H1 (cell line): ENCODE measurements around the gene PRPF6. TPM values are rescaled to one million over a fixed set of nuclear protein-coding genes. Genes with fewer than 3 reads are reported as not detected.

Experiments used
- ATF3 ChIP-seq: IDR thresholded peaks from 2 replicates; pipeline ENCODE4 v1.6.1; 2011; ENCODE audit warnings: low read depth, mild to moderate bottlenecking, low read length; ENCODE audit not compliant: insufficient read depth
- BACH1 ChIP-seq: IDR thresholded peaks from 2 replicates; pipeline ENCODE4 v1.6.1; 2012; ENCODE audit warnings: low read length, improper control_type of control experiment
- BRCA1 ChIP-seq: IDR thresholded peaks from 2 replicates; pipeline ENCODE4 v1.6.1; 2012; ENCODE audit warnings: low read depth, low read length, improper control_type of control experiment
- CBX5 ChIP-seq: fragments of 300-800, 300-1000 bp; sonication (generic); IDR thresholded peaks from 2 replicates; pipeline ENCODE4 v1.7.1; 2016; ENCODE audit warnings: antibody characterized with exemption, low read length, low read depth
- CEBPB ChIP-seq: IDR thresholded peaks from 2 replicates; pipeline ENCODE4 v1.6.1; 2012; ENCODE audit warnings: low read depth, low read length
- CREB1 ChIP-seq: IDR thresholded peaks from 2 replicates; pipeline ENCODE4 v1.6.1; 2012; ENCODE audit warnings: inconsistent platforms
- CTCF ChIP-seq, 3 experiments: IDR thresholded peaks; 1 replicate in 2 of 3; 2 replicates in 1 of 3; pipeline versions ENCODE4 v1.5.1 to v1.6.1; 2011; ENCODE audit warnings: low read length in 3 of 3, mild to moderate bottlenecking in 3 of 3, inconsistent platforms in 2 of 3, low read depth in 1 of 3, moderate library complexity in 1 of 3; ENCODE audit not compliant: insufficient read depth in 1 of 3; ENCODE audit errors: control extremely low read depth in 1 of 3
- FOSL1 ChIP-seq: IDR thresholded peaks from 2 replicates; pipeline ENCODE4 v1.6.1; 2011; ENCODE audit warnings: mild to moderate bottlenecking, low read depth, low read length, moderate library complexity; ENCODE audit not compliant: insufficient read depth
- JUN ChIP-seq: IDR thresholded peaks from 2 replicates; pipeline ENCODE4 v1.6.1; 2011; ENCODE audit warnings: low read depth, mild to moderate bottlenecking, improper control_type of control experiment, low read length
- KDM5A ChIP-seq: fragments of 200-600 bp; IDR thresholded peaks from 2 replicates; pipeline ENCODE4 v1.7.1; 2012; ENCODE audit warnings: mild to moderate bottlenecking, low read length, inconsistent platforms, mixed read lengths
- NRF1 ChIP-seq: IDR thresholded peaks from 2 replicates; pipeline ENCODE4 v1.6.1; 2011; ENCODE audit warnings: mild to moderate bottlenecking, low read depth, low read length, improper control_type of control experiment
- PHF8 ChIP-seq: fragments of 200-600 bp; sonication (generic); conservative IDR thresholded peaks from 2 replicates; pipeline ENCODE4 v1.7.1; 2012; ENCODE audit warnings: low read depth, mild to moderate bottlenecking, inconsistent platforms, low read length, moderate library complexity
- POU5F1 ChIP-seq: IDR thresholded peaks from 2 replicates; pipeline ENCODE4 v1.6.1; 2011; ENCODE audit warnings: low read depth, mild to moderate bottlenecking, low read length, moderate library complexity
- RBBP5 ChIP-seq: IDR thresholded peaks from 2 replicates; pipeline ENCODE4 v1.7.1; 2012; ENCODE audit warnings: low read depth, mild to moderate bottlenecking, inconsistent platforms, low read length, moderate library complexity, borderline replicate concordance
- RNF2 ChIP-seq: fragments of 200-900, 300-1000 bp; sonication (generic); IDR thresholded peaks from 2 replicates; pipeline ENCODE4 v1.7.1; 2016; ENCODE audit warnings: borderline replicate concordance, low read depth, mild to moderate bottlenecking, antibody characterized with exemption, low read length; ENCODE audit not compliant: poor library complexity, severe bottlenecking; ENCODE audit errors: missing control alignments
- TAF1 ChIP-seq: IDR thresholded peaks from 2 replicates; pipeline ENCODE4 v1.6.1; 2011; ENCODE audit warnings: mild to moderate bottlenecking, low read depth, low read length
- TBP ChIP-seq: IDR thresholded peaks from 2 replicates; pipeline ENCODE4 v1.6.1; 2011; ENCODE audit warnings: low read depth, low read length, improper control_type of control experiment
- TEAD4 ChIP-seq: IDR thresholded peaks from 2 replicates; pipeline ENCODE4 v1.6.1; 2012; ENCODE audit warnings: low read depth, low read length, inconsistent platforms, mixed read lengths
- polyA plus RNA-seq, 7 experiments: library from polyadenylated mRNA; depleted of rRNA in 3 of 7; stranded (reverse) in 5 of 7; unstranded in 2 of 7; fragments of >200 nt in 5 of 7; fragments of 200-250 nt in 2 of 7; gene quantifications; 1 replicate in 5 of 7; 2 replicates in 1 of 7; 4 replicates in 1 of 7; pipeline versions ENCODE4 v1.2.1 to v1.2.3, GENCODE V29; 2011 to 2013; ENCODE audit warnings: missing spikeins in 2 of 7, mixed read lengths in 2 of 7
- total RNA-seq: library from RNA; stranded (reverse); fragmentation: NEBNext Ultra II Directional; extraction: Animal tissue kit (Norgen Biotek cat#: 25700); gene quantifications from 2 replicates; pipeline ENCODE4 v1.2.1, GENCODE V29; 2021

PRPF6 gene
- total and polyA plus RNA-seq, 2 of the 8 experiments (the other 6 are each of a cell fraction or from before 2014, with no cell fraction given): 27.9 to 76.9 TPM

- TF ChIP-seq FOSL1 (no peak), RBBP5 (no peak), CREB1 (peak; percentile 74), NRF1 (no peak), TAF1 (peak; percentile 38), PHF8 (peak; percentile 41), BACH1 (peak; percentile 44; the same call in 1 of the 2 replicates), RNF2 (no peak), POU5F1 (no peak), JUN (no peak), TBP (no peak; the same call in 1 of the 2 replicates), CTCF (IDR thresholded peaks at IDR 0.05; ENCODE audit: control extremely low read depth in 1 of 3, insufficient read depth in 1 of 3, low read depth in 1 of 3, low read length in 3 of 3) (0 out of 4 replicates have a peak, but pooled peaks of 1 of the 3 experiments have one; percentile 3), CEBPB (no peak), TEAD4 (no peak), KDM5A (0 out of 2 replicates have a peak, but pooled peaks have one; percentile 3), BRCA1 (no peak), CBX5 (no peak), ATF3 (peak; percentile 64)
These were observed 81.9 kb downstream of the PRPF6 start, which contains the start of gene TCEA2 (continued) for GRCh38 chr20:64062596-64063388.
